ENCODE results near the gene DUSP22.

- TF ChIP-seq ISL1 (CRISPR knock-in tag; IDR thresholded peaks at IDR 0.05): no peak
- TF ChIP-seq ZC3H10 (CRISPR knock-in tag; IDR thresholded peaks at IDR 0.05): no peak
- TF ChIP-seq PATZ1 (CRISPR knock-in tag; IDR thresholded peaks at IDR 0.05; ENCODE audit: borderline replicate concordance): no peak
- no peak for TF ChIP-seq ARNTL (CRISPR knock-in tag; IDR thresholded peaks at IDR 0.05; ENCODE audit: borderline replicate concordance, low read depth)
Measured at GRCh38 chr6:373773-374724, 81.8 kb downstream of the DUSP22 start.
